SK-N-MC (cell line): ENCODE results near the gene RABIF.

Experiments used
- EZH2 ChIP-seq: fragments of 200-600 bp; sonication (generic); IDR thresholded peaks from one replicate; pipeline ENCODE4 v1.6.1; 2017; ENCODE audit warnings: antibody characterized with exemption
- FOXP2 ChIP-seq: optimal IDR thresholded peaks from 2 replicates; pipeline ENCODE3; 2011; ENCODE audit warnings: mild to moderate bottlenecking, moderate library complexity; ENCODE audit not compliant: insufficient read depth; ENCODE audit errors: extremely low read length, control extremely low read depth
- POLR2AphosphoS5 ChIP-seq: IDR thresholded peaks from 2 replicates; pipeline ENCODE4 v1.6.1; 2012; ENCODE audit warnings: mild to moderate bottlenecking, low read depth, low read length, borderline replicate concordance

DNA sequence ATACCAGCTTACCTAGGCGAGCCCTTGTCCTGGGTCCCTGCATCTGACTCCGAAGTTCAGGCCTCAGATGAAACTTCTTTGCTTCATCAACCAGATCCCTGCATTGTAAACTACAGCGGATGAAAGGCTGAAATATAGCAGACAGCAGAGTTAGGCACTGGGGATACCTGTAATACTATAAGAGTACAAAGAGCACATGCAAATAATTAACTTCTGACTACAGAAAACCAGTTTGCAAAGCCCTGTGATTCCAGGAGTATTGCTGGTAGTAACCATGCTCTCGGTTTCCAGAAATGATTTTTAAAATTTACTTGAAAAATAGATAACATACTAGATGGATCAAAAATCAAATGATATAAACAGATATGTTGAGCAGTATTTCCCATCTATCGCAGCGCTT is 20.0 kb upstream of the RABIF start:
- TF ChIP-seq POLR2AphosphoS5: no peak
- TF ChIP-seq EZH2: no peak
- TF ChIP-seq FOXP2: no peak
